Smooth muscle cell (in vitro differentiated cells): ENCODE results near the gene MACROD2. TPM values are rescaled to one million over a fixed set of nuclear protein-coding genes. Genes with fewer than 3 reads are reported as not detected.

ENCODE experiments used
- DNase-seq: peaks from one replicate; lab custom pipeline; 2025; ENCODE audit not compliant: unreplicated experiment; lab: John Stamatoyannopoulos, UW
- H2AFZ ChIP-seq: fragments of 200-600 bp; sonication (generic); 2 replicates; pipeline ENCODE4 v1.6.0; 2016; ENCODE audit warnings: antibody characterized with exemption, low read depth, mild to moderate bottlenecking
- H3F3A ChIP-seq: fragments of 200-600 bp; sonication (generic); 2 replicates; pipeline ENCODE4 v1.6.0; 2017; ENCODE audit warnings: antibody characterized with exemption, low read depth
- H3K27ac ChIP-seq: fragments of 200-600 bp; sonication (generic); 2 replicates; pipeline ENCODE4 v1.5.1; 2016; ENCODE audit warnings: low read depth, mild to moderate bottlenecking
- H3K27me3 ChIP-seq: fragments of 200-600 bp; sonication (generic); 2 replicates; pipeline ENCODE4 v1.6.1; 2016; ENCODE audit warnings: low read depth, mild to moderate bottlenecking
- H3K36me3 ChIP-seq: fragments of 200-600 bp; sonication (generic); 2 replicates; pipeline ENCODE4 v1.5.1; 2016; ENCODE audit warnings: low read depth
- H3K4me1 ChIP-seq: fragments of 200-600 bp; sonication (generic); 2 replicates; pipeline ENCODE4 v1.5.1; 2016; ENCODE audit warnings: low read depth
- H3K4me2 ChIP-seq: fragments of 200-600 bp; sonication (generic); 2 replicates; pipeline ENCODE4 v1.6.0; 2016; ENCODE audit warnings: mild to moderate bottlenecking
- H3K4me3 ChIP-seq: fragments of 200-600 bp; sonication (generic); 2 replicates; pipeline ENCODE4 v1.5.1; 2016; ENCODE audit warnings: mild to moderate bottlenecking
- H3K79me2 ChIP-seq: fragments of 200-600 bp; sonication (generic); 2 replicates; pipeline ENCODE4 v1.6.0; 2016; ENCODE audit warnings: low read depth, mild to moderate bottlenecking
- H3K9ac ChIP-seq: fragments of 200-600 bp; sonication (generic); 2 replicates; pipeline ENCODE4 v1.6.0; 2016; ENCODE audit warnings: low read depth
- H3K9me3 ChIP-seq: fragments of 200-600 bp; sonication (generic); replicated peaks from 2 replicates; pipeline ENCODE4 v1.5.1; 2016; ENCODE audit warnings: low read depth
- H4K20me1 ChIP-seq: fragments of 200-600 bp; sonication (generic); 2 replicates; pipeline ENCODE4 v1.6.0; 2016; ENCODE audit warnings: low read depth
- CTCF ChIP-seq: fragments of 200-600 bp; sonication (generic); IDR thresholded peaks from 2 replicates; pipeline ENCODE4 v1.5.1; 2017; ENCODE audit warnings: borderline replicate concordance, mild to moderate bottlenecking, antibody characterized with exemption; ENCODE audit not compliant: insufficient read depth, poor library complexity, severe bottlenecking
- WGBS: methylation state at CpG from one replicate; pipeline ENCODE4 v1.1.7; 2016; ENCODE audit warnings: low lambda C conversion rate; 5-methylcytosine and 5-hydroxymethylcytosine counted together
- polyA plus RNA-seq: library from polyadenylated mRNA; unstranded; fragments of >200 nt; fragmentation: Nextera tagmentation; extraction: Ambion mirVana; gene quantifications from 2 replicates; pipeline ENCODE4 v1.2.1, GENCODE V29; 2016
- total RNA-seq: library from RNA; depleted of rRNA; stranded (reverse); fragments of >200 nt; gene quantifications from 2 replicates; pipeline ENCODE4 v1.2.3, GENCODE V29; 2014

The MACROD2 gene
- total and polyA plus RNA-seq, 2 experiments from 2014 or later = 0.04 to 0.32 TPM

GRCh38 chr20:15550116-15550870 lies 1555.0 kb downstream of the MACROD2 start:
- no peaks in the 10 kb centered on the region for H3K27me3 ChIP-seq
- no peaks in the 10 kb centered on the region for H3K36me3 ChIP-seq
- TF ChIP-seq CTCF = no peak
- H3K4me3 ChIP-seq = no peak overlapping the region
- no peaks in the 10 kb centered on the region for H3K4me1 ChIP-seq
- no peak overlapping the region for H3K4me2 ChIP-seq
- no peaks in the 10 kb centered on the region for H3K9me3 ChIP-seq
- no peak overlapping the region for H3K9ac ChIP-seq
- no peak for DNase-seq
- no peaks in the 10 kb centered on the region for H4K20me1 ChIP-seq
- H3K79me2 ChIP-seq = no peaks in the 10 kb centered on the region
- peaks cover 4% of the 10 kb centered on the region for H3F3A ChIP-seq
- no peak overlapping the region for H3K27ac ChIP-seq
- H2AFZ ChIP-seq = no peak overlapping the region
- WGBS = 94% methylated on average over 2 of the region's 2 CpGs

- Histone ChIP-seq H3K4me1 (peaks cover 2% of the 10 kb centered on the region), H3K4me2 (peak overlapping the region; percentile 21), H3F3A (peaks cover 23% of the 10 kb centered on the region), H3K4me3 (no peak overlapping the region), H3K79me2 (no peaks in the 10 kb centered on the region), H3K27me3 (no peaks in the 10 kb centered on the region), H2AFZ (no peak overlapping the region), H3K9me3 (no peaks in the 10 kb centered on the region), H3K27ac (peak overlapping the region; percentile 45), H4K20me1 (no peaks in the 10 kb centered on the region), H3K36me3 (no peaks in the 10 kb centered on the region), H3K9ac (no peak overlapping the region)
- 26% methylated on average over 2 of the region's 2 CpGs for WGBS
- no peak for TF ChIP-seq CTCF
- DNase-seq = no peak
Observed at GRCh38 chr20:15555913-15556312, 1560.6 kb downstream of the MACROD2 start.

- Histone ChIP-seq H3K27me3 (no peaks in the 10 kb centered on the region), H3F3A (peaks cover 23% of the 10 kb centered on the region), H4K20me1 (no peaks in the 10 kb centered on the region), H3K9me3 (no peaks in the 10 kb centered on the region), H3K36me3 (no peaks in the 10 kb centered on the region), H3K9ac (no peak overlapping the region), H3K79me2 (no peaks in the 10 kb centered on the region), H3K4me1 (peaks cover 11% of the 10 kb centered on the region), H3K4me2 (peak overlapping the region; percentile 33), H3K27ac (peak overlapping the region; percentile 45), H2AFZ (no peak overlapping the region), H3K4me3 (no peak overlapping the region)
- WGBS = 73% methylated on average over 1 of the region's 1 CpG
- no peak for DNase-seq
- no peak for TF ChIP-seq CTCF
Observed at GRCh38 chr20:15556869-15557268, 1561.6 kb downstream of the MACROD2 start.
